HepG2 (cell line): ENCODE results near the gene EPS8L3. TPM values are rescaled to one million over a fixed set of nuclear protein-coding genes. Genes with fewer than 3 reads are reported as not detected.

Experiments
- FOSL2 ChIP-seq: sonication (generic); formaldehyde crosslinking; IDR thresholded peaks from 2 replicates; pipeline ENCODE4 v1.4.0; 2020; ENCODE audit warnings: missing genetic modification reagents
- FOXA1 ChIP-seq, 2 experiments: fragments of 450-650 bp in 1 of 2; sonication (generic) in 1 of 2; formaldehyde crosslinking in 1 of 2; IDR thresholded peaks; 2 replicates each; pipeline versions ENCODE4 v1.4.0 to v1.6.1; 2016 to 2020; ENCODE audit warnings: missing genetic modification reagents in 1 of 2
- FOXM1 ChIP-seq: sonication (generic); formaldehyde crosslinking; IDR thresholded peaks from 2 replicates; pipeline ENCODE4 v1.5.0; 2020; ENCODE audit warnings: missing genetic modification reagents
- GATAD1 ChIP-seq: IDR thresholded peaks from 2 replicates; pipeline ENCODE4 v1.6.1; 2016; ENCODE audit warnings: missing genetic modification reagents, missing compliant biosample characterization
- GATAD2A ChIP-seq: IDR thresholded peaks from 2 replicates; pipeline ENCODE4 v1.6.1; 2016
- HIVEP1 ChIP-seq: sonication (generic); formaldehyde crosslinking; IDR thresholded peaks from 2 replicates; pipeline ENCODE4 v1.4.0; 2020; ENCODE audit warnings: mild to moderate bottlenecking, missing genetic modification reagents
- KDM5B ChIP-seq: sonication (generic); formaldehyde crosslinking; IDR thresholded peaks from 2 replicates; pipeline ENCODE4 v1.4.0; 2020; ENCODE audit warnings: missing genetic modification reagents, mild to moderate bottlenecking, borderline replicate concordance
- PATZ1 ChIP-seq: sonication (generic); formaldehyde crosslinking; IDR thresholded peaks from 2 replicates; pipeline ENCODE4 v1.4.0; 2020; ENCODE audit warnings: missing genetic modification reagents
- PHF21A ChIP-seq: sonication (generic); formaldehyde crosslinking; IDR thresholded peaks from 2 replicates; pipeline ENCODE4 v1.5.0; 2020; ENCODE audit warnings: mild to moderate bottlenecking, missing genetic modification reagents
- PHF8 ChIP-seq: sonication (generic); formaldehyde crosslinking; IDR thresholded peaks from 2 replicates; pipeline ENCODE4 v1.5.0; 2020; ENCODE audit warnings: missing genetic modification reagents
- SALL1 ChIP-seq: sonication (generic); formaldehyde crosslinking; IDR thresholded peaks from 2 replicates; pipeline ENCODE4 v1.8.0; 2022; ENCODE audit warnings: mild to moderate bottlenecking, missing genetic modification reagents
- SP140L ChIP-seq: sonication (generic); formaldehyde crosslinking; IDR thresholded peaks from 2 replicates; pipeline ENCODE4 v1.4.0; 2020; ENCODE audit warnings: missing genetic modification reagents, borderline replicate concordance
- ZBED4 ChIP-seq: sonication (generic); formaldehyde crosslinking; IDR thresholded peaks from 2 replicates; pipeline ENCODE4 v1.4.0; 2020; ENCODE audit warnings: missing genetic modification reagents, borderline replicate concordance
- ZBTB7B ChIP-seq: sonication (generic); formaldehyde crosslinking; IDR thresholded peaks from 2 replicates; pipeline ENCODE4 v1.4.0; 2020; ENCODE audit warnings: missing genetic modification reagents
- ZNF580 ChIP-seq: IDR thresholded peaks from 2 replicates; pipeline ENCODE4 v1.6.1; 2016; ENCODE audit warnings: low read depth, borderline replicate concordance
- ZNF781 ChIP-seq: sonication (generic); formaldehyde crosslinking; IDR thresholded peaks from 2 replicates; pipeline ENCODE4 v1.5.1; 2020; ENCODE audit warnings: borderline replicate concordance, mild to moderate bottlenecking, missing genetic modification reagents; ENCODE audit errors: not compliant biosample characterization
- polyA plus RNA-seq, 8 experiments: library from polyadenylated mRNA; depleted of rRNA in 3 of 8; stranded (reverse) in 7 of 8; unstranded in 1 of 8; fragments of >200 nt; fragmentation: Illumina TruSeq in 4 of 8; extraction: Trizol in 4 of 8; gene quantifications; 2 replicates each; pipeline versions ENCODE4 v1.2.1 to v1.2.3, GENCODE V29; 2011 to 2016; ENCODE audit warnings: low read depth in 4 of 8, missing spikeins in 1 of 8, mixed read lengths in 1 of 8; ENCODE audit not compliant: insufficient read depth in 1 of 8
- total RNA-seq, 5 experiments: library from RNA; depleted of rRNA; stranded (reverse); fragments of >200 nt; fragmentation: Illumina TruSeq; extraction: Trizol; gene quantifications; 2 replicates each; pipeline ENCODE4 v1.2.3, GENCODE V29; 2016; ENCODE audit warnings: low read depth in 1 of 5

The EPS8L3 gene
- total and polyA plus RNA-seq, 2 of the 13 experiments (the other 11 are each of a cell fraction or from before 2014, with no cell fraction given), result 18.2 to 106 TPM

- TF ChIP-seq PATZ1 (CRISPR knock-in tag) (peak; percentile 43; the same call in 1 of the 2 replicates), ZBED4 (CRISPR knock-in tag) (peak; percentile 39; the same call in 1 of the 2 replicates), FOXA1 (IDR thresholded peaks at IDR 0.05) (no peak), FOXA1 (CRISPR knock-in tag; IDR thresholded peaks at IDR 0.05) (peak; percentile 72; the same call in 1 of the 2 replicates), ZNF580 (CRISPR knock-in tag) (peak; percentile 27; the same call in 1 of the 2 replicates), KDM5B (CRISPR knock-in tag) (peak; percentile 44; the same call in 1 of the 2 replicates), SP140L (no peak), HIVEP1 (CRISPR knock-in tag) (no peak), FOSL2 (CRISPR knock-in tag) (peak; percentile 46; the same call in 1 of the 2 replicates), ZBTB7B (CRISPR knock-in tag) (0 out of 2 replicates have a peak, but pooled peaks have one; percentile 37), PHF8 (CRISPR knock-in tag) (peak; percentile 53), PHF21A (CRISPR knock-in tag) (0 out of 2 replicates have a peak, but pooled peaks have one; percentile 42), SALL1 (CRISPR knock-in tag) (peak; percentile 42; the same call in 1 of the 2 replicates), GATAD1 (CRISPR knock-in tag) (peak; percentile 56; the same call in 1 of the 2 replicates), GATAD2A (peak; percentile 47; the same call in 1 of the 2 replicates), FOXM1 (no peak), ZNF781 (CRISPR knock-in tag) (no peak)
Observed at GRCh38 chr1:109790735-109791494, 27.2 kb upstream of the EPS8L3 start (continued).
